Measurements from ENCODE around the gene GJB1. TPM values are rescaled to one million over a fixed set of nuclear protein-coding genes. Genes with fewer than 3 reads are reported as not detected.

The GJB1 gene
- total RNA-seq, 1 donor from 2014 or later = not detected

GRCh38 chrX:71191248-71191647 lies 31.8 kb upstream of the GJB1 start:
- Histone ChIP-seq H2AFZ (ENCODE audit: low read depth, low read length) (no peak overlapping the region), H3K36me3 (ENCODE audit: insufficient read depth, low read length) (no peaks in the 10 kb centered on the region), H4K20me1 (ENCODE audit: insufficient read depth, low read length) (no peaks in the 10 kb centered on the region), H3K79me2 (ENCODE audit: insufficient read depth, low read length) (no peaks in the 10 kb centered on the region), H3K9ac (ENCODE audit: low read length) (no peak overlapping the region), H3K4me2 (ENCODE audit: low read length) (no peak overlapping the region), H3K4me1 (ENCODE audit: insufficient read depth, low read length) (no peaks in the 10 kb centered on the region), H3K9me3 (ENCODE audit: insufficient read depth, low read depth, low read length) (no peaks in the 10 kb centered on the region), H3K27ac (ENCODE audit: low read depth, low read length) (no peak overlapping the region), H3K4me3 (ENCODE audit: insufficient read depth, low read depth, low read length) (no peak overlapping the region), H3K27me3 (ENCODE audit: insufficient read depth, low read length) (no peaks in the 10 kb centered on the region)
- Mint-ChIP-seq H3K4me3 (ENCODE audit: unreplicated experiment) (no peak overlapping the region), H3K27me3 (ENCODE audit: low read depth, unreplicated experiment) (no peaks in the 10 kb centered on the region), H3K9me3 (ENCODE audit: unreplicated experiment) (no peaks in the 10 kb centered on the region), H3K27ac (ENCODE audit: unreplicated experiment) (no peak overlapping the region), H3K4me1 (ENCODE audit: low read depth, unreplicated experiment) (peaks cover 2% of the 10 kb centered on the region), H3K36me3 (ENCODE audit: low read depth, unreplicated experiment) (no peaks in the 10 kb centered on the region)
- DNase-seq (ENCODE audit: low read depth) (no peak), FAIRE-seq (no peak)
- TF ChIP-seq CTCF (IDR thresholded peaks at IDR 0.05; ENCODE audit: insufficient read depth, low read depth, low read length) = no peak
- no peak for TF ChIP-seq EZH2 (IDR thresholded peaks at IDR 0.05; ENCODE audit: insufficient read depth, low read length)

GRCh38 chrX:71195964-71196649 lies 26.9 kb upstream of the GJB1 start:
- Histone ChIP-seq H3K79me2 (ENCODE audit: insufficient read depth, low read length) (no peaks in the 10 kb centered on the region), H2AFZ (ENCODE audit: low read depth, low read length) (peak overlapping the region; percentile 47), H4K20me1 (ENCODE audit: insufficient read depth, low read length) (no peaks in the 10 kb centered on the region), H3K4me1 (ENCODE audit: insufficient read depth, low read length) (no peaks in the 10 kb centered on the region), H3K27me3 (ENCODE audit: insufficient read depth, low read length) (no peaks in the 10 kb centered on the region), H3K36me3 (ENCODE audit: insufficient read depth, low read length) (no peaks in the 10 kb centered on the region), H3K4me2 (ENCODE audit: low read length) (peak overlapping the region; percentile 54), H3K27ac (ENCODE audit: low read depth, low read length) (no peak overlapping the region), H3K9me3 (ENCODE audit: insufficient read depth, low read depth, low read length) (no peaks in the 10 kb centered on the region), H3K4me3 (ENCODE audit: insufficient read depth, low read depth, low read length) (no peak overlapping the region), H3K9ac (ENCODE audit: low read length) (no peak overlapping the region)
- Mint-ChIP-seq H3K4me3 (ENCODE audit: unreplicated experiment) (no peak overlapping the region), H3K36me3 (ENCODE audit: low read depth, unreplicated experiment) (no peaks in the 10 kb centered on the region), H3K9me3 (ENCODE audit: unreplicated experiment) (no peaks in the 10 kb centered on the region), H3K4me1 (ENCODE audit: low read depth, unreplicated experiment) (peaks cover 2% of the 10 kb centered on the region), H3K27me3 (ENCODE audit: low read depth, unreplicated experiment) (no peaks in the 10 kb centered on the region), H3K27ac (ENCODE audit: unreplicated experiment) (peak overlapping the region; percentile 8)
- TF ChIP-seq EZH2 (IDR thresholded peaks at IDR 0.05; ENCODE audit: insufficient read depth, low read length) (no peak), CTCF (IDR thresholded peaks at IDR 0.05; ENCODE audit: insufficient read depth, low read depth, low read length) (no peak)
- no peak for DNase-seq (ENCODE audit: low read depth)
- peak; percentile 5 for FAIRE-seq

GRCh38 chrX:71198066-71198465 lies 25.0 kb upstream of the GJB1 start:
- no peak overlapping the region for H3K27ac Mint-ChIP-seq (ENCODE audit: unreplicated experiment)
- no peak overlapping the region for H3K27ac ChIP-seq (ENCODE audit: low read depth, low read length)
- no peak overlapping the region for H2AFZ ChIP-seq (ENCODE audit: low read depth, low read length)
- H3K9me3 Mint-ChIP-seq (ENCODE audit: unreplicated experiment) = no peaks in the 10 kb centered on the region
- TF ChIP-seq EZH2 (IDR thresholded peaks at IDR 0.05; ENCODE audit: insufficient read depth, low read length) (no peak), CTCF (IDR thresholded peaks at IDR 0.05; ENCODE audit: insufficient read depth, low read depth, low read length) (no peak)
- no peaks in the 10 kb centered on the region for H3K36me3 Mint-ChIP-seq (ENCODE audit: low read depth, unreplicated experiment)
- no peak overlapping the region for H3K4me3 Mint-ChIP-seq (ENCODE audit: unreplicated experiment)
- no peak for FAIRE-seq
- H3K27me3 Mint-ChIP-seq (ENCODE audit: low read depth, unreplicated experiment) = no peaks in the 10 kb centered on the region
- H3K27me3 ChIP-seq (ENCODE audit: insufficient read depth, low read length) = no peaks in the 10 kb centered on the region
- H3K79me2 ChIP-seq (ENCODE audit: insufficient read depth, low read length) = no peaks in the 10 kb centered on the region
- H3K9ac ChIP-seq (ENCODE audit: low read length) = no peak overlapping the region
- no peak overlapping the region for H3K4me3 ChIP-seq (ENCODE audit: insufficient read depth, low read depth, low read length)
- H3K9me3 ChIP-seq (ENCODE audit: insufficient read depth, low read depth, low read length) = no peaks in the 10 kb centered on the region
- no peak for DNase-seq (ENCODE audit: low read depth)
- H3K36me3 ChIP-seq (ENCODE audit: insufficient read depth, low read length) = no peaks in the 10 kb centered on the region
- H3K4me1 Mint-ChIP-seq (ENCODE audit: low read depth, unreplicated experiment) = peaks cover 2% of the 10 kb centered on the region
- H4K20me1 ChIP-seq (ENCODE audit: insufficient read depth, low read length) = no peaks in the 10 kb centered on the region
- H3K4me2 ChIP-seq (ENCODE audit: low read length) = no peak overlapping the region
- no peaks in the 10 kb centered on the region for H3K4me1 ChIP-seq (ENCODE audit: insufficient read depth, low read length)

All from astrocyte (in vitro differentiated cells and primary cell).